HG02763 (cell line): ENCODE data around the gene OLR1.

Source experiments
- ATAC-seq: cut with Tn5 transposase; IDR thresholded peaks from one replicate; pipeline ENCODE4 v1.9.1; 2021; ENCODE audit warnings: mild to moderate bottlenecking, moderate library complexity; ENCODE audit not compliant: unreplicated experiment

The OLR1 gene

DNA sequence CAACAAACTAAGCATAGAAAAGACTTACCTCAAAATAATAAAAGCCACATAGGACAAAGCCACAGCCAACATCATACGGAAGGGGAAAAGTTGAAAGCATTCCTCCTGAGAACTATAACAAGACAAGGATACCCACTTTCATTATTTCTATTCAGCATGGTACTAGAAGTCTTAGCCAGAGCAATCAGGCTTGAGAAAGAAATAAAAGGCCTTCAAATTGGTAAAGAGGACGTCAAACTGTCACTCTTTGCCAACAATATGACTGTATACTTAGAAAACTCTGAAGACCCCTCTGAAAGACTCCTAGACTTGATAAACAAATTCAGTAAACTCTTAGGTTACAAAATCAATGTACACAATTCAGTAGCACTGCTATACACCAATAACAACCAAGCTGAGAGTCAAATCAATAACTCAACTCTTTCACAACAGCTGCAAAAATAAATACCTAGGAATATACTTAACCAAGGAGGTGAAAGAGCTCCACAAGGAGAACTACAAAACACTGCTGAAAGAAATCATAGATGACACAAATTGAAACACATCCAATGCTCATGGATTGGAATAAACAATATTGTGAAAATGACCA is 61.6 kb downstream of the OLR1 start:
- no peak for ATAC-seq
